Left cardiac atrium (tissue), 4 donors: ENCODE measurements around the gene RPS21. TPM values are rescaled to one million over a fixed set of nuclear protein-coding genes. Genes with fewer than 3 reads are reported as not detected.

Experiments used
- ATAC-seq, 2 donors: fragments of 200-7000 bp; cut with Tn5 transposase; one replicate each; pipeline ENCODE4 v1.9.1; 2020; ENCODE audit warnings: mild to moderate bottlenecking in 2 of 2, moderate library complexity in 2 of 2
- DNase-seq: peaks from one replicate; pipeline ENCODE4 v3.0.0-alpha.2; 2020
- intact Hi-C, 2 donors: fragments of 100-400 bp; cut with DNase I; formaldehyde crosslinking; loops; one replicate each; pipeline versions ENCODE4 v1.14.1 to v1.15.1; 2022 to 2023
- total RNA-seq, 2 donors: library from RNA; stranded (reverse); fragmentation: NEBNext Ultra II Directional; extraction: Animal tissue kit (Norgen Biotek cat#: 25700); gene quantifications; one replicate each; pipeline ENCODE4 v1.2.1, GENCODE V29; 2021
- donor health status: DM: no; HTN: yes; CAD: no.
- donor health status: DM: no; HTN: yes; CAD: no; lungs with severe emphysema.
- donor health status: DM: yes; HTN: yes; CAD: no.
- donor health status: Dilated cardiomyopathy.

RPS21 gene
- total RNA-seq, 2 donors from 2014 or later: 733 to 750 TPM

DNA sequence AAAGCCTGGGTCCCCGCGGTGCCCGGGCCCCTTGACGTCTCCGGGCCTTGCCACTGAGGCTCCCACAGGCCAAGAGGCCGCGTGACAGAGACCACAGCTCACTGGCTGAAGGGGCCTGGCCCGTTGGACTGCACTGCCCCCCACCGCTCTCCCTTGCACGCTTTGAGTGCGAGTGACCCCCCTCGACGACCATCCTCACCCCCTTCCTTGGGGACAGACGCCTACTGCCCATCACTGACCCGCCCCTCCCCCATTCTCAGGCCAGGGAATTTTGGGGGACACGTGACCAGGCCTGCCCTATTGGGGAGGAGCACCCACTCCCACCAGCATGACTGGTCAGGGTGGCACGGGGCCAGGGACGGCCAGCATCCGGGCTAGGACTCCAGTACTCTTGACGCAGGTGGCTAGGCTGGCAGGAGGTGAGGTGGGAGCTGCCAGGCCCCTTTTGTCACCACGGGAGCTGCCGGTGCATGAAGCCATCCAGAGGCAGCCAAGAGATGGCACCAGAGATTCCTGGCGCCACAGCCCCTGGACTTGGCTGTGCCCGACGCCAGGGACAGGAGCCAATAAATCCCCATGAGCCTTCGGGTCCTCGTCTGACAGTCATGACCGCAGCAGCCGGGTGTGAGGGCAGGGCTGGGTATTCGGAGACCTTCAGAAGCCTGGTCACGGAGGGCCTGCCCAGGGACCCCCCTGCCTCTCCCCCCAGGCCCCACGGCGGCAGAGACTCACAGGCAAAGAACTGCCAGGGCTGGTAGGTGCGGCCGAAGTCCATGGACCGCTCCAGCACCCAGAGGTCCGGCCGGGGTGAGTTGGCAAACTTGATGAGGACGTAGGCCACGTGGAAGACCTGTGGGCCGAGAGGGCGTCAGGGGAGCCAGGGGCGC is 34.3 kb upstream of the RPS21 start:
- intact Hi-C loops: loop anchor here in 1 of 2 donors (5.0 kb wide), 1 partner anchor 45 kb away; no protein-coding TSS in a partner anchor
- DNase-seq (peak; percentile 87), ATAC-seq (peak; percentile 36 to 70)

GRCh38 chr20:62353289-62354030 is 33.4 kb upstream of the RPS21 start:
- ATAC-seq (no peak), DNase-seq (no peak)
- intact Hi-C loops: loop anchor here in 1 of 2 donors (5.0 kb wide), 1 partner anchor 46 kb away; no protein-coding TSS in a partner anchor

- ATAC-seq (no peak), DNase-seq (no peak)
- intact Hi-C loops: loop anchor here in 1 of 2 donors (5.0 kb wide), 1 partner anchor 47 kb away; no protein-coding TSS in a partner anchor
Observed at GRCh38 chr20:62354031-62354808, 32.7 kb upstream of the RPS21 start.

DNA sequence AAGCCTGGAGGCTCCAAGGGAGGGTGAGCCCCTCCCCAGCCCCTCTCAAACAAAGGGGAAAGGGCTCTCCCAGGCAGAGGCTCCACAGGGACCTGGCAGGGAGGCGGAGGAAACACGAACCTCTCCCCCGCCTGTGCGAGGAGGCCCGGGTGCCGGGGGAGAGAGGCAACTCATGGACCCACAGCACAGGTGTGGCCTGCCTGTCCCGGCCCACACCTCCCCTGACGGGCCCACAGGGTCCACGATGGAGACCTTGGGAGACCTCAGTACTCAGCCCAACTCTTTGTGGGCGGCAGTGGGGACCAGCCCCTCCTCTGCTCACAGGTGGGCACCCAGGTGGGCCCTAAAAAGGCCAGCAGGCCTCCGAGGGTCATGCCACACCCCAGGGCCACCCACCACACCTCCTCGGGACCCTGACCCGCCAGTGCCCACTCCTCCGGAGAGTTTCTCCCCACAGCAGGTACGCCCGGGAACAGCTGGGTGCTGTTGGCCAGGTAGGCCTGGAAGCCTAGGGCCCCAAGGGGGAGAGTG is 32.0 kb upstream of the RPS21 start:
- intact Hi-C loops: loop anchor here in 1 of 2 donors (5.0 kb wide), 1 partner anchor 48 kb away; no protein-coding TSS in a partner anchor
- ATAC-seq (no peak), DNase-seq (peak; percentile 22)

DNA sequence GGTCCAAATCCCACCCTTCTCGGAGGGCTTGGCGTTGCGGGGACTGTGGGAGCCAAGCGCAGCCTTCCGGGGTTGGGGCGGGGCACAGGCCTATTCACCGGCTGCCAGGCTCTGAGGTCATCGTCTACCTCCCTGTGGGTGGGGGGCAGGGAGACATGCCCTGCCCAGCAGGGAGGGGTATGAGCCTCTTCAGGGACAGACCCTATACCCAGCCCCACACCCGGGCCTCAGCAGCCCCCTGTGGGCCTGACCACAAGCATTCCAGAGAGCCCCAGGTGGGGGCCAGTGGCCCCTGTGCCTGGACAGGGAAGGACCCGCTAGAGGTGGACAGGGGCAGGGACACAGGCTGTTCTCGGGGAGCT is 31.4 kb upstream of the RPS21 start:
- ATAC-seq (peak; percentile 21 to 47), DNase-seq (peak; percentile 69)
- intact Hi-C loops: no loop called here

DNA sequence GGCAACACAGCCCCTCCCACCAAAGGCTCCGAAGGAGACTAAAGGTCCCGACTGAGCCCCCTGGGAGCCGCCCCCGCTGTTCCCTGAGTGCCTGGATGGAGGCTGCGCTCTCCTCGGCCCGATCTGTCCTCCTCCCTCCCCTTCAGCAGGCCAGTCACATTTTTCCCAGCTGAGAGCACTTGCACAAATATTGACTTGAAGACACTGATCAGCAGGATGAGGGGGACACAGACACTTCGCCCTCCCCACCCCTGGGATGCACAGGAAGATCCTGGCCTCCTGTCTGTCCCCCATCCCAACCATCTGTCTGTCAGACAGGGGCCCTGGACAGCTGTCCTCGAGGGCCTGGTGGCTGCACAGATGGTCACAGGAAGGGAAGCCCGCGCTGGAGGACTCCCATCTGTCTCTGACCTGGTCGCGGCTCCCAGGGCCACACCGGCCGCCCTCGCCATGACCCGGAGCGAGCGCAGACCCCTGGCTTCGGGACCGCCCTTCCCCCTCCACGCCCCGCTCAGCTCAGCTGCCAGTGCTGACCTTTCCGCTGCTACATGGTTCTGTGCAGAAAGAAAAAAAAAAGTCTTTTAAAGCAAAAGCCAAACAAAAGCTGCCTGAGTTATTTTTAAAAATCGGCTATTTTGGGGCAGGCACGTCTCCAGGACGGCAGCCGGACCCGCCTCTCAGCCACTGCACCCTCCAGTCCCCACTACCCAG is 30.9 kb upstream of the RPS21 start:
- DNase-seq (peak; percentile 75), ATAC-seq (peak; percentile 5 to 19)
- intact Hi-C loops: no loop called here

- ATAC-seq (no peak), DNase-seq (no peak)
- intact Hi-C loops: no loop called here
Observed at GRCh38 chr20:62356589-62357186, 30.2 kb upstream of the RPS21 start.

DNA sequence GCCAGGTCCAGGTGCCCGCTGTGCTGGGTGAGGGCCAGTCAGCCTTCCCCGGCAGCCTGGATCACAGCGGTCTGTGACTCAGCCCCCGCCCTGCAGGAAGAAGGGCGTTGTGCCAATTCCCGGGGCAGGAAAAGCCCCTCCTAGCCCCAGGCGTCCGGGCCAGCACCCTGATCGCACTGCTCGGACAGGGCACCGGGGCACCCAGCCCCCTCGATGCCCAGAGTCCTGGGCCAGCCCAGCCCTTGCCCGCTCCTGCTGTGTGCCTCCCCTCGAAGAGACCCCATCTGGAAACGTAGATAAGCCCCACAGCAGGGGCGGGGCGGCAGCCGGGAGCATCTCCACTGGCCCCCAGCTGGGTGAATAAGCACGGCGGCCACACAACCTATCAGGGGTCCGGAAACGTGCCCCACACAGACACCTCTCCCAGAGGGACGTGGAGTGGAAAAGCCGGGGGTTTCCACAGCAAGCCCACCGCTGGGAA is 29.7 kb upstream of the RPS21 start:
- DNase-seq (peak; percentile 88), ATAC-seq (peak; percentile 31 to 61)
- intact Hi-C loops: no loop called here

DNA sequence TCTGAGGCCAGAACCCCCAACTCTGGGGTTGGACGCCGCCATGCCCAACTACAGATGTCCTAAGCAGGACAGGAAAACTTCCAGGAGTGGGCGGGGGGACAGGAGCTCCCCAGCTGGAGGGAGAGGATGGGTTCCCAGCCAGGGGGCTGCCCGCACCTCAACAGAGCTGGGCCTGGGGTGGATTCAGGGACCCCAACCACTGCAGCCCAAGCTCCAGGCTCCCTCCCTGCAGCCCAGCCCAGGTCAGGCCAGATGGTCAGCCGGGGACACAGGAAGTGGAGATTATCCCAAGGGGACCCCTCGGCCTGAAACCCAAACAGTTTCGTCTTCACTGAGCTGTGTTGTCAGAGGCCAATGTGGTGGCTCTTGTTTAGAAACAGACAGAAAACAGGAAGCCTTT is 29.2 kb upstream of the RPS21 start:
- ATAC-seq (no peak), DNase-seq (peak; percentile 25)
- intact Hi-C loops: no loop called here

DNA sequence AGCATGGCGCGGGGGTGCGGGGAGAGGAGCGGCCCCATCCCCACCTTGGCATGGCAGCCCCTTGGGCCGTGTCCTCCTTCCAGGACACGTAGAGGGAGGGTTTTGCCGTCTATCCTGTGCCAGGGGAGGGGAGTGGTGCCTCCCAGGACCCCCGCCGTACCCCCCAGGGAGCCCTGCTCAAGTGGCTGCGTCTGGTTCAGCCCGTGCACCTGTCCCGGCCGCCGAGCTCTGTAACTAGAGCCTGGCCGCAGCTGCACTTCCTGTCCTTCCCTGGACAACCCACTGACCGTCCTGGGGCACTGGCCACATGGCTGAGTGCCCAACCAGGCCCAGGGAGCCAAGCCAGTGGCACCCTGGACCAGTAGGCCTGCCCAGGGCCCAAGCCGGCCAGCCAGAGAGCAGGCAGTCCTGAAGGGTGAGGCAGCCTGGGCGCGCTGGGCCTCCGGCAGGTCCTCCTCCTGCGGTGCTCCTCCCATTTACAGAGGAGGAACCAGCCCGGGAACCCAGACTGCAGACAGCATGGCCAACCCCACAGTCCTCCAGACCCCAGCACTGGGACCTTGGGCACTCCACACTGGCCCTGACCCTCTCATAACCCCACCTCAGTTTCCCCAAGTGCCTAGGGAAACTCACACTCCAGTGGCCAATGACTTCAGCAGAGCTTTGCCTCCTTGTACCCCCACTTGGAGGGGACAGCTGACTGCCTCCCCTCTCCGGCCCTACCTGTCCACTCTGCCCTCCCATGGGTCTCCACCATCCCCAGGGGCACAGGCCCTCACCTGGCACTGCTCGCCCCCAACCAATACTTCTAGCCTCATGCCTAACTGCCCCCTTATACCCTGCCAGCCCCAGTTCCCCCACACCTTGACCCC is 28.5 kb upstream of the RPS21 start:
- intact Hi-C loops: no loop called here
- DNase-seq (peak; percentile 51), ATAC-seq (peak; percentile 2 to 11)

DNA sequence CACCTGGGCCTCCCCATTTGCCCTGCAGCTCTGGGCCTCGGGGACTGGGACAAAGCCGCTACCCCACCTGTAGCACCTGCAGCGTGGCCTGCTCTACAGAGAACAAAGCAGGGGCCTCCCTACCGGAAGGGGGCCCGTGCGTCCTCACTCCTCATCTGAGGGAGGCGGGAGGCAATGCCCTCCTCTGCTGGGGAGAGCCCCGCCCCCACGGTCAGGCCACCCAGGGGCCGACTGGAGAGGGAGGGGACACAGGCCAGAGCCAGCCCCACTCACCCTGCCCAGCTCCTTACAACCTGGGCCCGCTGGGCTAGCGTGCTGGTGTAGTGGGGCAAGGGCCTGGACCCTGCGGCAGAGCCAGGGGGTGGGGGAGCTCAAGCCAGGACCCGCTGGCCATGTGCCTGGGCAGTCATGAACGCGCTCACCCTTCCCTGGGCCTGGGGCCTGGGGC is 27.8 kb upstream of the RPS21 start:
- intact Hi-C loops: no loop called here
- no peak for DNase-seq
- ATAC-seq: no peak

DNA sequence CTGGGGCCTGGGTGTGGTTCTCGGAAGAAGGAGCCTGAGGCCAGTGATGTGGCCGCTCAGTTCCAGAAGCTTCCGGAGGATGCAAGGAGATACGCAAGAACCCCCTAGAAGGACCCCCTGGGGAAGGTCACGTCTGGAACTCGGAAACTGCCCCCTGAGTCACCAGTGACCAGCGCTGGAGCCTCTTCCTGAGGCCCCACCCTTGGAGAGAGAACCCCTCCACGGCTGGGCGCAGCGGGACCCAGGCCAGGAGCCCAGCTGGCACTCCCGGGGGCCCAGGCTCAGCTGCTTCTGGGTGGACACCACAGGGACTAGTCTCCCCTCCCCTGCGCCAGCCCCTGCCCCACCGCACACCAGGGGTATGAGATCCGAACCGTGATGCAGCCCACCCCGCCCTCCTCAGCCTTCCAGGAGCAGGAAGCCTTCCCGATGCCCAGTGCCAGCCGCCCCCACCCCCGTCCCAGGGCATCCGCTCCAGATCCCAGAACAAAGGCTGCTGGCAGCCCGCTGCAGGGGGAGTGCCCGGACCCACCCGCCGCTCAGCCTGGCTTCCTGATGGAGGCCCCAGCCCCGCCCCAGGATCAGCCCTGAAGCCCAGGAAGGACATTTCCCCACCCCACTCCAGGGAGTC is 27.3 kb upstream of the RPS21 start:
- intact Hi-C loops: loop anchor here in 1 of 2 donors (10.0 kb wide), 1 partner anchor 175 kb away; the partner anchor contains the start of gene MTG2
- DNase-seq: peak; percentile 83
- ATAC-seq: peak in 1 of 2 donors; percentile 15

DNA sequence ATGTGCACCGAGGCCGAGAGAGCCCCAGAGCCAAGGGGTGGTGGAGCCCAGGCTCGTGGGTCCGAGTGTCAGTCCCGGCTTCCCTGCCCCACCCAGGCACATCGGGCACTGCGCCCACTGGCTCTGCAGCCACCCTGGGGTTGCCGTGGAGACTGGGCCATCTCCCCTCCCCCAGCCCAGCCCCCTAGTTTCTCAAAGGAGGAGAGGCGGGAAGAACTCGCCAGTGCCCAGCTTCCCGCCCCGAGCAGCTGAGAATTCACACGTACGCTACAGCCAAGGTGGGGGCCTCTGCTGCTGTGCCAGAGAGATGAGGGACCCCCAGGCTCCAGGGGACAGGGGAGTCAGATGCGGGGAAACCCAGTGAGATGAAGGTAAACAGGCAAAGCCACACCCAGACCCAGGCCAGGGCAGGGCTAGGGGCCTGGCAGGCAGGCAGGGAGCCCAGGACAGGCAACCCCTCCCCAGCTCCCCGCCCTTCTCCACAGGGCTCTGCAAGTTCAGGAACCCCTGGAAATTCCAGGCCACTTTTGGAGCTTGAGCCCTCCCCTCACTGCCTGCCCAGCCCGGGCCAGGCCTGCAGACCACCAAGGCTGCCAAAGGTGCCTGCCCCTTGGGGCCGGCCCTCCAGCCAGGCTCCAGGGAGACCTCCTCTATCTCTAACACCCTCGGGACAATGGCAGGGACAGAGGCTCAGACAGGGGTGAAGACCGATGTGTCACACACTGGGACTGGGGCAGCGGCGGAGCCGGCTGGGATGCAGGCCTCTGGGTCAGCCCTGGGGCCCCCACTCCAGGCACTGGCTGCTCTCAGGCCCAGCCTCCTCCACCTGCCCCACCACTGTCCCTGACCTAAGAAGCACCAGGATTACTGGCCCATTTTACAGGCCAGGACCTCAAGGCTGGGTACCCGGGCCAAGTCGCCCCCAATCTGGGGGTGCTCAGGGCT is 25.8 kb upstream of the RPS21 start:
- intact Hi-C loops: loop anchor here in 1 of 2 donors (10.0 kb wide), 1 partner anchor 176 kb away; the partner anchor contains the start of gene MTG2
- ATAC-seq: no peak
- peak; percentile 64 for DNase-seq

DNA sequence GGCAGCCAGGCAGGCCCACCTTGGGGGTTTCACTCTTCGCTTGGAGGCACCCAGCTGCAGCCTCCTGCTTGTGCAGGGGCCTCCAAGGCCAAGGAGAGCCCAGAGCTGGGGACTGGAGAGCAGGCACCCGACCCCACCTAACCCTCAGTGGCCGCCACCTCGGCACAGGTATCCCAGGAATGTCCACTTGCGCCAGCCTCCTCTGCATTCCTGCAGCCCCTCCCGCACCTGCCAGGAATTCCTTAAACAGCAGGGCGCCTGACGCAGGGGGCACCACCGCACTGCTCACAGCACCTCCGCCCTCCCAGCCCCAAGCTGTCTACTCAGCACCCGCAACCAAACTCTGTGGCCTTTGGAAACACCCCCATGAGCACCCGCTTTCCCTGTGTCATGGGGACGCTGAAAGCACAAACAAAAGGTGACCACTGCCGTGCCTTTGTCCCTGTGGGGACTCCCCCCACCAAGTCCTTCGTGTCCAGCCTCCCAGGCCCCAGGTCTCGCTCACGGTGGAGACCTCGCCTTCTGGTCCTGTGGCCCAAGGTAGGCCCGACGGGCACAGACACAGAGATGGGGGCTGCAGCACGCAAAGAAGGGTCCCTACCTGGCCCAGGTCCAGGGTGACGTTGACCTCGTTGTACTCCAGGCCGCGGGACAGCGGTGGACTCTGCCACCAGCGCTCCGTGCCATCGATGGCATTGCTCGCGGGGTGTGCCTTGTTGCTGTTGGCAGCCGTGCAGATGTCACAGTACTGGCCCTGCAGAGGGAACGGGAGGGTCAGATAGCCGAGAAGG is 24.9 kb upstream of the RPS21 start:
- DNase-seq (peak; percentile 45), ATAC-seq (no peak)
- intact Hi-C loops: loop anchor here in 1 of 2 donors (10.0 kb wide), 1 partner anchor 177 kb away; the partner anchor contains the start of gene MTG2
